Tibial artery (tissue), 4 donors: Measurements from ENCODE around the gene SLC11A2.

Source experiments
- DNase-seq, 2 donors: peaks; one replicate each; pipeline ENCODE4 v3.0.0-alpha.2; 2019
- H3K27ac ChIP-seq, 2 donors: fragments of 200-600 bp; sonication (generic) in 1 of 2; 1 replicate in 1 of 2; 2 replicates in 1 of 2; pipeline ENCODE4 v1.5.1; 2018 to 2019; ENCODE audit warnings: mild to moderate bottlenecking in 1 of 2
- H3K27me3 ChIP-seq, 2 donors: fragments of 200-600 bp; sonication (generic) in 1 of 2; one replicate each; pipeline versions ENCODE4 v1.5.1 to v1.6.0; 2016 to 2019
- H3K36me3 ChIP-seq, 3 donors: fragments of 200-600 bp; sonication (generic) in 2 of 3; one replicate each; pipeline ENCODE4 v1.5.1; 2016 to 2019; ENCODE audit warnings: mild to moderate bottlenecking in 2 of 3
- H3K4me1 ChIP-seq, 4 donors: fragments of 200-600 bp; sonication (generic) in 2 of 4; 1 replicate in 3 of 4; 2 replicates in 1 of 4; pipeline ENCODE4 v1.5.1; 2016 to 2019
- H3K4me3 ChIP-seq, 2 donors: fragments of 200-600 bp; sonication (generic) in 1 of 2; 1 replicate in 1 of 2; 2 replicates in 1 of 2; pipeline ENCODE4 v1.5.1; 2018 to 2019; ENCODE audit warnings: mild to moderate bottlenecking in 2 of 2
- H3K9me3 ChIP-seq, 3 donors: fragments of 200-600 bp; sonication (generic) in 1 of 3; one replicate each; pipeline ENCODE4 v1.5.1; 2016 to 2019
- CTCF ChIP-seq, 2 experiments: fragments of 200-600 bp in 1 of 2; fragments of 450-650 bp in 1 of 2; IDR thresholded peaks; one replicate each; pipeline ENCODE4 v1.5.1; 2017 to 2019; ENCODE audit warnings: antibody characterized with exemption in 2 of 2, mild to moderate bottlenecking in 1 of 2, moderate library complexity in 1 of 2
- intact Hi-C: fragments of 100-400 bp; cut with DNase I; formaldehyde crosslinking; loops from one replicate; pipeline ENCODE4 v1.15.0; 2023; ENCODE audit warnings: low total_unique reads

SLC11A2 gene

GRCh38 chr12:51067229-51067628 lies 41.0 kb upstream of the SLC11A2 start:
- peaks cover 64 to 98% (median 98%) of the 10 kb centered on the region in 3 donors for H3K36me3 ChIP-seq
- DNase-seq = no peak

GRCh38 chr12:51065530-51065929 lies 39.3 kb upstream of the SLC11A2 start:
- no peak overlapping the region for H3K4me3 ChIP-seq
- no peak overlapping the region for H3K27ac ChIP-seq
- H3K4me1 ChIP-seq = no peaks in the 10 kb centered on the region
- TF ChIP-seq CTCF (IDR thresholded peaks at IDR 0.05) = no peak
- H3K36me3 ChIP-seq = peaks cover 49 to 97% (median 93%) of the 10 kb centered on the region in 3 donors
- intact Hi-C loops = no loop called here
- no peak for DNase-seq
- H3K9me3 ChIP-seq = no peaks in the 10 kb centered on the region
- H3K27me3 ChIP-seq = no peaks in the 10 kb centered on the region

More at GRCh38 chr12:51067229-51067628, 41.0 kb upstream of the SLC11A2 start:
- no peaks in the 10 kb centered on the region for H3K4me1 ChIP-seq
- no peak overlapping the region for H3K4me3 ChIP-seq
- no peaks in the 10 kb centered on the region for H3K9me3 ChIP-seq
- intact Hi-C loops = no loop called here
- no peaks in the 10 kb centered on the region for H3K27me3 ChIP-seq
- TF ChIP-seq CTCF (IDR thresholded peaks at IDR 0.05) = no peak
- no peak overlapping the region for H3K27ac ChIP-seq

- intact Hi-C loops = no loop called here
- no peaks in the 10 kb centered on the region for H3K9me3 ChIP-seq
- DNase-seq = no peak
- no peak for TF ChIP-seq CTCF (IDR thresholded peaks at IDR 0.05)
- H3K4me3 ChIP-seq = no peak overlapping the region
- peaks cover 54 to 99% (median 95%) of the 10 kb centered on the region in 3 donors for H3K36me3 ChIP-seq
- H3K27ac ChIP-seq = no peak overlapping the region
- no peaks in the 10 kb centered on the region for H3K4me1 ChIP-seq
- H3K27me3 ChIP-seq = no peaks in the 10 kb centered on the region
These were observed 36.6 kb upstream of the SLC11A2 start for GRCh38 chr12:51062631-51063397.

GRCh38 chr12:51059086-51059485 lies 32.9 kb upstream of the SLC11A2 start:
- Histone ChIP-seq H3K4me3 (no peak overlapping the region), H3K36me3 (peaks cover 48 to 99% (median 91%) of the 10 kb centered on the region in 3 donors), H3K9me3 (no peaks in the 10 kb centered on the region), H3K4me1 (no peaks in the 10 kb centered on the region), H3K27ac (no peak overlapping the region), H3K27me3 (no peaks in the 10 kb centered on the region)
- no peak for DNase-seq
- intact Hi-C loops = no loop called here
- TF ChIP-seq CTCF (IDR thresholded peaks at IDR 0.05) = no peak

GRCh38 chr12:51056242-51056641 lies 30.1 kb upstream of the SLC11A2 start:
- Histone ChIP-seq H3K9me3 (no peaks in the 10 kb centered on the region), H3K27me3 (no peaks in the 10 kb centered on the region), H3K36me3 (peaks cover 55 to 99% (median 86%) of the 10 kb centered on the region in 3 donors), H3K4me3 (no peak overlapping the region), H3K4me1 (no peaks in the 10 kb centered on the region), H3K27ac (no peak overlapping the region)
- TF ChIP-seq CTCF (IDR thresholded peaks at IDR 0.05) = no peak
- intact Hi-C loops = no loop called here
- peak in 1 of 2 donors; percentile 36 for DNase-seq
